ENCODE results near the gene GSX2.

DNA sequence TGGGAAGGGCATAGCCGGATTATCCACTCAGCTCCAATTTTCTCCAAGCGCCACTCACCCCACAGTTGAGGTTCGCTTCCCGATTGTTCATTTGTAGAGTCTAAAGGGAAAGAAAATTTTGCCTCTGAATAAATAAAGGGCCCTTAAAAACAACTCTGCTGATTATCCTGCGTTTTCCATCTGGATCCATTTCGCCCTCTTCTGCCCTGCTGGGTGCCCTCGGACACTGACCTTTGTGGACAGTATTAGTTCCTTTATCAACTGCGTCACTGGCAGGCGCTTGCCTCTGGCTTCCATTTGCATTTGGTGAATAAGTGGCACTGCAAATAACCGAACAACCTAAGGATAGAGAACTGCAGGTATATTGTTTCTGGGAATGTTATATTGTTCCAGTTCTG, 10.1 kb downstream of the GSX2 start:
- no peak for TF ChIP-seq POLR2A (IDR thresholded peaks at IDR 0.05)
- no peak for TF ChIP-seq CTCF (IDR thresholded peaks at IDR 0.05)
